Neuronal stem cell (in vitro differentiated cells): ENCODE measurements around the gene HSPG2.
"Not testable (repeated sequence)": the region's sequence is repeated elsewhere in the genome, so short reads cannot be mapped to it uniquely, and the experiment has no call there.

Experiments
- DNase-seq: peaks from one replicate; pipeline ENCODE4 v3.0.0-alpha.2; 2013; ENCODE audit warnings: low spot score
- H2AFZ ChIP-seq: one replicate; pipeline ENCODE4 v1.6.1; 2013; ENCODE audit warnings: mild to moderate bottlenecking, low read length, inconsistent platforms
- H2AK5ac ChIP-seq: 2 replicates; pipeline ENCODE4 v1.6.1; 2013; ENCODE audit warnings: low read depth, mild to moderate bottlenecking, inconsistent platforms, low read length, moderate library complexity, mixed read lengths
- H2BK120ac ChIP-seq: 2 replicates; pipeline ENCODE4 v1.6.1; 2013; ENCODE audit warnings: low read depth, mild to moderate bottlenecking, inconsistent platforms, low read length, moderate library complexity, mixed read lengths
- H2BK12ac ChIP-seq: one replicate; pipeline ENCODE4 v1.6.1; 2013; ENCODE audit warnings: low read length, inconsistent platforms
- H2BK15ac ChIP-seq: 2 replicates; pipeline ENCODE4 v1.6.1; 2013; ENCODE audit warnings: mild to moderate bottlenecking, low read length, inconsistent platforms, mixed read lengths
- H2BK5ac ChIP-seq: one replicate; pipeline ENCODE4 v1.6.1; 2013; ENCODE audit warnings: inconsistent platforms, mild to moderate bottlenecking, low read length, moderate library complexity
- H3K14ac ChIP-seq: one replicate; pipeline ENCODE4 v1.6.1; 2013; ENCODE audit warnings: low read length, inconsistent platforms
- H3K18ac ChIP-seq: 2 replicates; pipeline ENCODE4 v1.6.1; 2013; ENCODE audit warnings: low read length, inconsistent platforms
- H3K23ac ChIP-seq: 2 replicates; pipeline ENCODE4 v1.6.1; 2013; ENCODE audit warnings: low read depth, mild to moderate bottlenecking, mixed read lengths, low read length, inconsistent platforms; ENCODE audit not compliant: poor library complexity
- H3K27ac ChIP-seq: replicated peaks from 3 replicates; pipeline ENCODE4 v1.5.1; 2013; ENCODE audit warnings: low read length, inconsistent platforms
- H3K27me3 ChIP-seq, 3 experiments: 2 replicates each; pipeline ENCODE4 v1.6.1; 2013; ENCODE audit warnings: low read length in 3 of 3, mild to moderate bottlenecking in 2 of 3, inconsistent platforms in 1 of 3, low read depth in 1 of 3, mixed read lengths in 1 of 3, moderate library complexity in 1 of 3; ENCODE audit not compliant: control insufficient read depth in 3 of 3, insufficient read depth in 3 of 3
- H3K36me3 ChIP-seq, 2 donors: replicated peaks in 1 of 2; 2 replicates each; pipeline ENCODE4 v1.6.1; 2013; ENCODE audit warnings: low read length in 2 of 2; ENCODE audit not compliant: control insufficient read depth in 2 of 2, insufficient read depth in 2 of 2
- H3K4ac ChIP-seq: 2 replicates; pipeline ENCODE4 v1.6.1; 2013; ENCODE audit warnings: inconsistent platforms, mild to moderate bottlenecking, low read length, moderate library complexity
- H3K4me1 ChIP-seq, 2 donors: 1 replicate in 1 of 2; 2 replicates in 1 of 2; pipeline ENCODE4 v1.6.1; 2013; ENCODE audit warnings: low read length in 2 of 2, low read depth in 1 of 2; ENCODE audit not compliant: control insufficient read depth in 2 of 2, insufficient read depth in 1 of 2
- H3K4me2 ChIP-seq: one replicate; pipeline ENCODE4 v1.6.1; 2013; ENCODE audit warnings: mild to moderate bottlenecking, low read length, inconsistent platforms; ENCODE audit not compliant: insufficient read depth, poor library complexity, severe bottlenecking
- H3K4me3 ChIP-seq, 2 donors: 2 replicates each; pipeline ENCODE4 v1.5.1; 2013; ENCODE audit warnings: low read length in 2 of 2, mild to moderate bottlenecking in 2 of 2, inconsistent platforms in 1 of 2, moderate library complexity in 1 of 2
- H3K79me1 ChIP-seq: one replicate; pipeline ENCODE4 v1.6.1; 2013; ENCODE audit warnings: low read depth, mild to moderate bottlenecking, inconsistent platforms, low read length, moderate library complexity
- H3K9ac ChIP-seq: one replicate; pipeline ENCODE4 v1.6.1; 2013; ENCODE audit warnings: mild to moderate bottlenecking, low read depth, low read length, inconsistent platforms; ENCODE audit not compliant: poor library complexity
- H3K9me3 ChIP-seq, 2 donors: replicated peaks in 1 of 2; 2 replicates each; pipeline versions ENCODE3 to v1.6.1; 2013; ENCODE audit warnings: low read length in 2 of 2, mild to moderate bottlenecking in 2 of 2, inconsistent platforms in 1 of 2, low read depth in 1 of 2, mixed read lengths in 1 of 2, moderate library complexity in 1 of 2; ENCODE audit not compliant: control insufficient read depth in 2 of 2, insufficient read depth in 1 of 2
- H4K8ac ChIP-seq: one replicate; pipeline ENCODE4 v1.6.1; 2013; ENCODE audit warnings: low read depth, mild to moderate bottlenecking, inconsistent platforms, low read length, moderate library complexity
- H4K91ac ChIP-seq: one replicate; pipeline ENCODE4 v1.6.1; 2013; ENCODE audit warnings: low read length, low read depth, mild to moderate bottlenecking, inconsistent platforms; ENCODE audit not compliant: poor library complexity
- whole genome bisulfite sequencing, 2 donors: extraction: QIAGEN DNeasy Blood & Tissue Kit; methylation state at CpG; one replicate each; pipeline ENCODE4 v1.1.7; 2013; ENCODE audit warnings: missing lambda C conversion rate in 2 of 2, mixed read lengths in 1 of 2; ENCODE audit not compliant: insufficient read length in 2 of 2, insufficient replicate concordance in 1 of 2; ENCODE audit errors: extremely low coverage in 2 of 2; 5-methylcytosine and 5-hydroxymethylcytosine counted together

HSPG2 gene

GRCh38 chr1:21828075-21828474, 109.0 kb downstream of the HSPG2 start:
- no peak for DNase-seq
- Histone ChIP-seq H2AFZ (no peak overlapping the region), H3K9ac (no peak overlapping the region), H3K79me1 (peaks cover 10% of the 10 kb centered on the region), H2BK5ac (no peak overlapping the region), H3K4ac (no peak overlapping the region), H3K23ac (no peak overlapping the region), H2AK5ac (no peak overlapping the region), H3K14ac (no peak overlapping the region), H3K18ac (no peak overlapping the region), H3K4me3 (peak overlapping the region in 1 of 2 donors; percentile 19), H4K91ac (no peak overlapping the region), H2BK15ac (no peak overlapping the region), H3K9me3 (peaks cover 0 to 2% of the 10 kb centered on the region in 2 donors), H4K8ac (no peak overlapping the region), H2BK120ac (no peak overlapping the region), H3K27ac (no peak overlapping the region), H3K4me1 (no peaks in the 10 kb centered on the region), H3K36me3 (peaks cover 50 to 77% of the 10 kb centered on the region in 2 donors), H3K27me3 (no peaks in the 10 kb centered on the region), H3K4me2 (no peak overlapping the region), H2BK12ac (no peak overlapping the region)
- WGBS, 2 donors = no CpG with 5 or more reads among the region's 13 CpGs

GRCh38 chr1:21827141-21827679, 109.9 kb downstream of the HSPG2 start:
- Histone ChIP-seq H2BK12ac (no peak overlapping the region), H3K27me3 (no peaks in the 10 kb centered on the region), H2BK5ac (no peak overlapping the region), H2BK120ac (no peak overlapping the region), H3K36me3 (peaks cover 44 to 74% of the 10 kb centered on the region in 2 donors), H3K9me3 (no peaks in the 10 kb centered on the region), H3K27ac (no peak overlapping the region), H2BK15ac (no peak overlapping the region), H3K4me3 (no peak overlapping the region), H4K91ac (no peak overlapping the region), H2AK5ac (peak overlapping the region; percentile 26), H3K23ac (no peak overlapping the region), H3K14ac (no peak overlapping the region), H3K4me2 (no peak overlapping the region), H3K18ac (no peak overlapping the region), H3K4me1 (no peaks in the 10 kb centered on the region), H4K8ac (no peak overlapping the region), H3K79me1 (peaks cover 10% of the 10 kb centered on the region), H3K9ac (no peak overlapping the region), H2AFZ (no peak overlapping the region), H3K4ac (no peak overlapping the region)
- DNase-seq = no peak
- WGBS, 2 donors = no CpG with 5 or more reads among the region's 5 CpGs

GRCh38 chr1:21826694-21827093, 110.4 kb downstream of the HSPG2 start:
- not testable (repeated sequence) for H4K91ac ChIP-seq
- peaks cover 39 to 69% of the 10 kb centered on the region in 2 donors for H3K36me3 ChIP-seq

GRCh38 chr1:21825393-21825792, 111.7 kb downstream of the HSPG2 start:
- peaks cover 10% of the 10 kb centered on the region for H3K79me1 ChIP-seq
- peak overlapping the region; percentile 28 for H3K18ac ChIP-seq
- H4K8ac ChIP-seq = no peak overlapping the region
- H2BK5ac ChIP-seq = no peak overlapping the region
- H2BK15ac ChIP-seq = no peak overlapping the region
- H3K4me1 ChIP-seq = no peaks in the 10 kb centered on the region
- no peak overlapping the region for H3K4me2 ChIP-seq
- H3K27ac ChIP-seq = no peak overlapping the region
- peaks cover 39 to 57% of the 10 kb centered on the region in 2 donors for H3K36me3 ChIP-seq
- no peak overlapping the region for H3K14ac ChIP-seq
- H3K23ac ChIP-seq = peak overlapping the region; percentile 43
- H3K4me3 ChIP-seq = no peak overlapping the region
- H4K91ac ChIP-seq = no peak overlapping the region
- no peak overlapping the region for H2BK12ac ChIP-seq
- H3K27me3 ChIP-seq = no peaks in the 10 kb centered on the region
- no peak overlapping the region for H2AK5ac ChIP-seq
- no peak overlapping the region for H3K9ac ChIP-seq
- WGBS, 2 donors = no CpG with 5 or more reads among the region's 7 CpGs
- no peak overlapping the region for H2AFZ ChIP-seq
- DNase-seq = no peak
- no peak overlapping the region for H2BK120ac ChIP-seq
- H3K9me3 ChIP-seq = no peaks in the 10 kb centered on the region
- no peak overlapping the region for H3K4ac ChIP-seq

More at GRCh38 chr1:21826694-21827093, 110.4 kb downstream of the HSPG2 start:
- peaks cover 10% of the 10 kb centered on the region for H3K79me1 ChIP-seq
- H2BK15ac ChIP-seq, H3K27me3 ChIP-seq, H3K14ac ChIP-seq, H3K4me1 ChIP-seq, H3K9ac ChIP-seq, H3K4ac ChIP-seq, H3K23ac ChIP-seq, H2BK5ac ChIP-seq, H3K27ac ChIP-seq, H3K4me2 ChIP-seq, H2BK12ac ChIP-seq, H4K8ac ChIP-seq, H2AFZ ChIP-seq, H3K18ac ChIP-seq, H2BK120ac ChIP-seq, H3K4me3 ChIP-seq, DNase-seq, H2AK5ac ChIP-seq, H3K9me3 ChIP-seq: not testable (repeated sequence)
- no CpG with 5 or more reads among the region's 10 CpGs for WGBS, 2 donors
